ENCODE results near the gene TACC2. TPM values are rescaled to one million over a fixed set of nuclear protein-coding genes. Genes with fewer than 3 reads are reported as not detected.

TACC2 gene
- total RNA-seq, 2 experiments from 2014 or later = not detected

- H3K9me3 ChIP-seq (ENCODE audit: control insufficient read depth in 1 of 2, insufficient read depth in 1 of 2, low read length in 2 of 2) = no peaks in the 10 kb centered on the region
- Mint-ChIP-seq H3K4me3 (no peak overlapping the region), H3K36me3 (ENCODE audit: low read depth) (no peaks in the 10 kb centered on the region), H3K27me3 (no peaks in the 10 kb centered on the region), H3K27ac (no peak overlapping the region), H3K9me3 (no peaks in the 10 kb centered on the region), H3K4me1 (ENCODE audit: low read depth) (peaks cover 8% of the 10 kb centered on the region)
- ATAC-seq (ENCODE audit: poor library complexity) = no peak
- DNase-seq = no peak
- no peak for TF ChIP-seq CTCF (IDR thresholded peaks at IDR 0.05)
- H3K4me3 ChIP-seq (ENCODE audit: low read length) = no peak overlapping the region
- peaks cover 24% of the 10 kb centered on the region for H3K4me1 ChIP-seq (ENCODE audit: insufficient read depth, low read length)
- no peaks in the 10 kb centered on the region for H3K36me3 ChIP-seq (ENCODE audit: insufficient read depth, low read length)
- H3K27ac ChIP-seq (ENCODE audit: low read depth in 1 of 2, low read length in 2 of 2) = no peak overlapping the region
- no peaks in the 10 kb centered on the region for H3K27me3 ChIP-seq (ENCODE audit: control insufficient read depth in 1 of 2, insufficient read depth in 2 of 2, low read length in 2 of 2)
- ChIA-PET POLR2A (no interaction called here), CTCF (no interaction called here)
- intact Hi-C loops (cut with DNase I, micrococcal nuclease) = no loop called here
Measured at GRCh38 chr10:122292376-122292775, 303.4 kb downstream of the TACC2 start.

GRCh38 chr10:122293156-122293960 is 304.4 kb downstream of the TACC2 start:
- Mint-ChIP-seq H3K4me1 (ENCODE audit: low read depth) (peaks cover 8% of the 10 kb centered on the region), H3K4me3 (no peak overlapping the region), H3K9me3 (no peaks in the 10 kb centered on the region), H3K27ac (no peak overlapping the region), H3K36me3 (ENCODE audit: low read depth) (no peaks in the 10 kb centered on the region), H3K27me3 (no peaks in the 10 kb centered on the region)
- no peak for DNase-seq
- no peak overlapping the region for H3K27ac ChIP-seq (ENCODE audit: low read depth in 1 of 2, low read length in 2 of 2)
- no peak for TF ChIP-seq CTCF (IDR thresholded peaks at IDR 0.05)
- no peaks in the 10 kb centered on the region for H3K9me3 ChIP-seq (ENCODE audit: control insufficient read depth in 1 of 2, insufficient read depth in 1 of 2, low read length in 2 of 2)
- POLR2A ChIA-PET = no interaction called here
- peaks cover 24% of the 10 kb centered on the region for H3K4me1 ChIP-seq (ENCODE audit: insufficient read depth, low read length)
- H3K36me3 ChIP-seq (ENCODE audit: insufficient read depth, low read length) = no peaks in the 10 kb centered on the region
- CTCF ChIA-PET = no interaction called here
- no peaks in the 10 kb centered on the region for H3K27me3 ChIP-seq (ENCODE audit: control insufficient read depth in 1 of 2, insufficient read depth in 2 of 2, low read length in 2 of 2)
- ATAC-seq (ENCODE audit: poor library complexity) = no peak
- intact Hi-C loops (cut with DNase I, micrococcal nuclease) = no loop called here
- no peak overlapping the region for H3K4me3 ChIP-seq (ENCODE audit: low read length)

- intact Hi-C loops (cut with DNase I, micrococcal nuclease) = no loop called here
- DNase-seq (peak in 1 of 14 experiments; percentile 8), ATAC-seq (ENCODE audit: poor library complexity) (no peak)
- Histone ChIP-seq H3K27ac (ENCODE audit: low read depth in 1 of 2, low read length in 2 of 2) (no peak overlapping the region), H3K27me3 (ENCODE audit: control insufficient read depth in 1 of 2, insufficient read depth in 2 of 2, low read length in 2 of 2) (no peaks in the 10 kb centered on the region), H3K9me3 (ENCODE audit: control insufficient read depth in 1 of 2, insufficient read depth in 1 of 2, low read length in 2 of 2) (no peaks in the 10 kb centered on the region), H3K4me1 (ENCODE audit: insufficient read depth, low read length) (peaks cover 30% of the 10 kb centered on the region), H3K36me3 (ENCODE audit: insufficient read depth, low read length) (no peaks in the 10 kb centered on the region), H3K4me3 (ENCODE audit: low read length) (no peak overlapping the region)
- Mint-ChIP-seq H3K27ac (no peak overlapping the region), H3K4me3 (no peak overlapping the region), H3K9me3 (no peaks in the 10 kb centered on the region), H3K4me1 (ENCODE audit: low read depth) (peaks cover 13% of the 10 kb centered on the region), H3K27me3 (peaks cover 6% of the 10 kb centered on the region), H3K36me3 (ENCODE audit: low read depth) (no peaks in the 10 kb centered on the region)
- CTCF ChIA-PET = no interaction called here
- POLR2A ChIA-PET = no interaction called here
- no peak for TF ChIP-seq CTCF (IDR thresholded peaks at IDR 0.05)
Measured at GRCh38 chr10:122293961-122294380, 305.0 kb downstream of the TACC2 start.
